ENCODE data around the gene ADAM15. TPM values are rescaled to one million over a fixed set of nuclear protein-coding genes. Genes with fewer than 3 reads are reported as not detected.

The ADAM15 gene
- total RNA-seq, 4 donors from 2014 or later = 51.3 to 75.5 (median 65.6) TPM

GRCh38 chr1:155108296-155108695 lies 57.2 kb downstream of the ADAM15 start:
- Histone ChIP-seq H3K36me3 (no peaks in the 10 kb centered on the region), H3K27me3 (no peaks in the 10 kb centered on the region), H3K4me3 (replicated peaks in 1 of 3) (no peak overlapping the region), H3K9me3 (no peaks in the 10 kb centered on the region), H3K4me1 (peaks cover 0 to 5% of the 10 kb centered on the region in 2 donors), H3K27ac (no peak overlapping the region)
- intact Hi-C loops (cut with DNase I) = loop anchor here (5.0 kb wide), 1 partner anchor 49 kb away; no protein-coding TSS in a partner anchor
- no peak for TF ChIP-seq POLR2A (IDR thresholded peaks at IDR 0.05)
- TF ChIP-seq, protein P1, sequence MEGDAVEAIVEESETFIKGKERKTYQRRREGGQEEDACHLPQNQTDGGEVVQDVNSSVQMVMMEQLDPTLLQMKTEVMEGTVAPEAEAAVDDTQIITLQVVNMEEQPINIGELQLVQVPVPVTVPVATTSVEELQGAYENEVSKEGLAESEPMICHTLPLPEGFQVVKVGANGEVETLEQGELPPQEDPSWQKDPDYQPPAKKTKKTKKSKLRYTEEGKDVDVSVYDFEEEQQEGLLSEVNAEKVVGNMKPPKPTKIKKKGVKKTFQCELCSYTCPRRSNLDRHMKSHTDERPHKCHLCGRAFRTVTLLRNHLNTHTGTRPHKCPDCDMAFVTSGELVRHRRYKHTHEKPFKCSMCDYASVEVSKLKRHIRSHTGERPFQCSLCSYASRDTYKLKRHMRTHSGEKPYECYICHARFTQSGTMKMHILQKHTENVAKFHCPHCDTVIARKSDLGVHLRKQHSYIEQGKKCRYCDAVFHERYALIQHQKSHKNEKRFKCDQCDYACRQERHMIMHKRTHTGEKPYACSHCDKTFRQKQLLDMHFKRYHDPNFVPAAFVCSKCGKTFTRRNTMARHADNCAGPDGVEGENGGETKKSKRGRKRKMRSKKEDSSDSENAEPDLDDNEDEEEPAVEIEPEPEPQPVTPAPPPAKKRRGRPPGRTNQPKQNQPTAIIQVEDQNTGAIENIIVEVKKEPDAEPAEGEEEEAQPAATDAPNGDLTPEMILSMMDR (IDR thresholded peaks at IDR 0.05) = no peak
- DNase-seq = no peak
- WGBS, 2 donors = 77 to 82% methylated on average over 5 of the region's 5 CpGs

GRCh38 chr1:155110381-155110780 lies 59.3 kb downstream of the ADAM15 start:
- TF ChIP-seq, protein P1 (IDR thresholded peaks at IDR 0.05) = no peak
- TF ChIP-seq POLR2A (IDR thresholded peaks at IDR 0.05) = no peak
- H3K4me3 ChIP-seq (replicated peaks in 1 of 3) = no peak overlapping the region
- WGBS, 2 donors = 88% methylated on average over 8 of the region's 8 CpGs
- H3K4me1 ChIP-seq = no peaks in the 10 kb centered on the region
- no peaks in the 10 kb centered on the region for H3K36me3 ChIP-seq
- no peaks in the 10 kb centered on the region for H3K27me3 ChIP-seq
- H3K27ac ChIP-seq = no peak overlapping the region
- no peak for DNase-seq
- no peaks in the 10 kb centered on the region for H3K9me3 ChIP-seq
- intact Hi-C loops (cut with DNase I) = no loop called here

- Histone ChIP-seq H3K27ac (no peak overlapping the region), H3K36me3 (no peaks in the 10 kb centered on the region), H3K4me3 (replicated peaks in 1 of 3) (no peak overlapping the region), H3K4me1 (no peaks in the 10 kb centered on the region), H3K27me3 (no peaks in the 10 kb centered on the region), H3K9me3 (no peaks in the 10 kb centered on the region)
- intact Hi-C loops (cut with DNase I) = no loop called here
- WGBS, 2 donors = 83 to 84% methylated on average over 8 of the region's 8 CpGs
- TF ChIP-seq POLR2A (IDR thresholded peaks at IDR 0.05) = no peak
- TF ChIP-seq, protein P1 (IDR thresholded peaks at IDR 0.05) = no peak
- no peak for DNase-seq
Observed at GRCh38 chr1:155110826-155111225, 59.7 kb downstream of the ADAM15 start.

Other genes starting within 250 kb of the ADAM15 start
- 1 to 10 TPM; 3.5 to 5.6 (median 4.4) TPM for gene KCNN3, start 181.0 kb upstream of the ADAM15 start, total RNA-seq
- gene PMVK, start 114.6 kb upstream of the ADAM15 start, total RNA-seq = 10 to 100 TPM; 15.0 to 28.2 (median 21.2) TPM
- gene PBXIP1, start 95.2 kb upstream of the ADAM15 start, total RNA-seq = 100 to 1,000 TPM; 139 to 205 (median 181) TPM
- gene PYGO2, start 89.5 kb upstream of the ADAM15 start, total RNA-seq = 10 to 100 TPM; 28.6 to 48.3 (median 42.9) TPM
- 100 to 1,000 TPM; 108 to 168 (median 123) TPM for gene SHC1, start 80.6 kb upstream of the ADAM15 start, total RNA-seq
- 10 to 100 TPM; 14.3 to 29.5 (median 22.6) TPM for gene CKS1B, start 76.6 kb upstream of the ADAM15 start, total RNA-seq
- 10 to 100 TPM; 24.1 to 39.3 (median 31.1) TPM for gene FLAD1, start 68.0 kb upstream of the ADAM15 start, total RNA-seq
- gene LENEP, start 57.7 kb upstream of the ADAM15 start, total RNA-seq = not detected
- gene ZBTB7B, start 48.5 kb upstream of the ADAM15 start, total RNA-seq = 10 to 100 TPM; 35.7 to 89.8 (median 47.3) TPM
- 1 to 10 TPM in 1 of 4 donors, under 1 TPM in 2, not detected in 1; 0.33 to 4.2 (median 0.50) TPM for gene DCST2, start 17.5 kb upstream of the ADAM15 start, total RNA-seq
- gene DCST1, start 17.5 kb upstream of the ADAM15 start, total RNA-seq = under 1 TPM in 1 of 4 donors, not detected in 3; 0.24 TPM
- 10 to 100 TPM in 2 of 4 donors, 1 to 10 TPM in 2; 7.5 to 13.1 (median 9.9) TPM for gene EFNA4, start 12.4 kb downstream of the ADAM15 start, total RNA-seq
- 1 to 10 TPM; 1.2 to 2.9 (median 2.0) TPM for gene EFNA3, start 27.5 kb downstream of the ADAM15 start, total RNA-seq
- 100 to 1,000 TPM in 1 of 4 donors, 10 to 100 TPM in 3; 56.1 to 129 (median 83.1) TPM for gene EFNA1, start 76.6 kb downstream of the ADAM15 start, total RNA-seq
- 10 to 100 TPM; 30.9 to 42.2 (median 32.7) TPM for gene SLC50A1, start 84.5 kb downstream of the ADAM15 start, total RNA-seq
- gene DPM3, start 89.2 kb downstream of the ADAM15 start, total RNA-seq = 100 to 1,000 TPM in 2 of 4 donors, 10 to 100 TPM in 2; 43.3 to 154 (median 94.8) TPM
- 100 to 1,000 TPM in 3 of 4 donors, 10 to 100 TPM in 1; 79.8 to 263 (median 162) TPM for gene KRTCAP2, start 122.0 kb downstream of the ADAM15 start, total RNA-seq
- under 1 TPM in 1 of 4 donors, not detected in 3; 0.45 TPM for gene TRIM46, start 122.5 kb downstream of the ADAM15 start, total RNA-seq
- 10 to 100 TPM in 3 of 4 donors, 1 to 10 TPM in 1; 8.5 to 25.7 (median 18.2) TPM for gene THBS3, start 156.6 kb downstream of the ADAM15 start, total RNA-seq
- 10 to 100 TPM; 37.9 to 75.5 (median 52.1) TPM for gene MTX1, start 157.4 kb downstream of the ADAM15 start, total RNA-seq
- gene ENTREP3, start 204.2 kb downstream of the ADAM15 start, total RNA-seq = 10 to 100 TPM in 1 of 4 donors, 1 to 10 TPM in 3; 5.6 to 12.0 (median 7.8) TPM
- gene SCAMP3, start 211.0 kb downstream of the ADAM15 start, total RNA-seq = 10 to 100 TPM; 51.9 to 73.5 (median 62.7) TPM
- gene CLK2, start 222.2 kb downstream of the ADAM15 start, total RNA-seq = 10 to 100 TPM; 40.0 to 61.6 (median 56.2) TPM
- gene HCN3, start 226.1 kb downstream of the ADAM15 start, total RNA-seq = 1 to 10 TPM; 1.5 to 2.9 (median 2.2) TPM